GM18519 (cell line): Measurements from ENCODE around the gene B3GALT6.

ENCODE experiments used
- ATAC-seq: cut with Tn5 transposase; IDR thresholded peaks from one replicate; pipeline ENCODE4 v1.9.1; 2021; ENCODE audit warnings: mild to moderate bottlenecking, moderate library complexity; ENCODE audit not compliant: unreplicated experiment, low FRiP score

Gene B3GALT6

GRCh38 chr1:1259540-1259939 lies 27.5 kb downstream of the B3GALT6 start:
- no peak for ATAC-seq

- no peak for ATAC-seq
These were observed 28.0 kb downstream of the B3GALT6 start for GRCh38 chr1:1259951-1260600.

GRCh38 chr1:1260843-1261560 lies 29.0 kb downstream of the B3GALT6 start:
- no peak for ATAC-seq

- ATAC-seq, result no peak
These were observed 30.0 kb downstream of the B3GALT6 start for GRCh38 chr1:1262071-1262470.

- ATAC-seq, result no peak
These were observed 30.7 kb downstream of the B3GALT6 start for GRCh38 chr1:1262758-1263157.

GRCh38 chr1:1264026-1264425 lies 32.0 kb downstream of the B3GALT6 start:
- no peak for ATAC-seq

GRCh38 chr1:1264868-1265272 lies 32.8 kb downstream of the B3GALT6 start:
- ATAC-seq, result no peak

GRCh38 chr1:1267488-1268283 lies 35.6 kb downstream of the B3GALT6 start:
- no peak for ATAC-seq

- no peak for ATAC-seq
These were observed 36.2 kb downstream of the B3GALT6 start for GRCh38 chr1:1268284-1268682.

- no peak for ATAC-seq
These were observed 38.8 kb downstream of the B3GALT6 start for GRCh38 chr1:1270813-1271212.

- no peak for ATAC-seq
These were observed 40.5 kb downstream of the B3GALT6 start for GRCh38 chr1:1272341-1273208.

GRCh38 chr1:1273209-1273511 lies 41.1 kb downstream of the B3GALT6 start:
- ATAC-seq, result peak; percentile 10

- ATAC-seq, result peak; percentile 37
These were observed 41.7 kb downstream of the B3GALT6 start, which contains the start of gene UBE2J2 for GRCh38 chr1:1273512-1274298. Gene UBE2J2, minus strand, starts transcription at chr1:1273854. Its CDS starts 5,862 bp downstream, at chr1:1267992.

GRCh38 chr1:1274299-1274930 lies 42.4 kb downstream of the B3GALT6 start:
- ATAC-seq, result no peak

- no peak for ATAC-seq
These were observed 42.9 kb downstream of the B3GALT6 start for GRCh38 chr1:1274931-1275431.

GRCh38 chr1:1275836-1276235 lies 43.8 kb downstream of the B3GALT6 start:
- no peak for ATAC-seq

- ATAC-seq, result no peak
These were observed 46.6 kb downstream of the B3GALT6 start for GRCh38 chr1:1278620-1279019.

GRCh38 chr1:1279028-1279427 lies 47.0 kb downstream of the B3GALT6 start:
- no peak for ATAC-seq
